Gastrocnemius medialis (tissue), 4 donors: ENCODE measurements around the gene ATXN10.

Experiments used
- CTCF ChIP-seq, 5 experiments: fragments of 450-650 bp in 3 of 5; fragments of 200-600 bp in 2 of 5; sonication (generic) in 2 of 5; IDR thresholded peaks in 4 of 5; conservative IDR thresholded peaks in 1 of 5; 1 replicate in 4 of 5; 2 replicates in 1 of 5; pipeline ENCODE4 v1.5.1; 2016 to 2019; ENCODE audit warnings: antibody characterized with exemption in 5 of 5, mild to moderate bottlenecking in 3 of 5, moderate library complexity in 3 of 5
- POLR2A ChIP-seq, 2 donors: fragments of 450-650 bp; IDR thresholded peaks; one replicate each; pipeline ENCODE4 v1.6.1; 2017; ENCODE audit warnings: antibody characterized with exemption in 2 of 2, mild to moderate bottlenecking in 2 of 2, moderate library complexity in 2 of 2

GRCh38 chr22:45750626-45751025, 79.0 kb downstream of the ATXN10 start:
- TF ChIP-seq CTCF (IDR thresholded peaks at IDR 0.05 in 4 of 5, conservative IDR thresholded peaks at IDR 0.05 in 1 of 5) (no peak), POLR2A (IDR thresholded peaks at IDR 0.05) (no peak)
